Osteoblast (primary cell): ENCODE data around the gene ELAVL1. TPM values are rescaled to one million over a fixed set of nuclear protein-coding genes. Genes with fewer than 3 reads are reported as not detected.
"Not testable (repeated sequence)": the region's sequence is repeated elsewhere in the genome, so short reads cannot be mapped to it uniquely, and the experiment has no call there.

Source experiments
- DNase-seq: peaks from one replicate; pipeline ENCODE4 v3.0.0; 2011; ENCODE audit warnings: low spot score, mixed read lengths; ENCODE audit not compliant: insufficient read length; ENCODE audit errors: missing footprints
- H2AFZ ChIP-seq: 2 replicates; pipeline ENCODE4 v1.6.0; 2011; ENCODE audit warnings: mild to moderate bottlenecking, low read length
- H3K27ac ChIP-seq: 2 replicates; pipeline ENCODE4 v1.5.1; 2011; ENCODE audit warnings: mild to moderate bottlenecking, low read depth, low read length, moderate library complexity
- H3K27me3 ChIP-seq: 2 replicates; pipeline ENCODE4 v1.6.0; 2012; ENCODE audit warnings: mild to moderate bottlenecking, control low read depth, inconsistent platforms, low read length, moderate library complexity; ENCODE audit not compliant: insufficient read depth
- H3K36me3 ChIP-seq: 2 replicates; pipeline ENCODE4 v1.5.1; 2011; ENCODE audit warnings: mild to moderate bottlenecking, low read length, control low read depth, moderate library complexity; ENCODE audit not compliant: insufficient read depth
- H3K4me1 ChIP-seq: 2 replicates; pipeline ENCODE4 v1.5.1; 2011; ENCODE audit warnings: mild to moderate bottlenecking, low read length, control low read depth, moderate library complexity; ENCODE audit not compliant: insufficient read depth
- H3K4me2 ChIP-seq: 2 replicates; pipeline ENCODE4 v1.6.0; 2011; ENCODE audit warnings: mild to moderate bottlenecking, low read length; ENCODE audit not compliant: insufficient read depth
- H3K4me3 ChIP-seq: fragments of 200-600 bp; sonication (generic); 3 replicates; pipeline ENCODE4 v1.5.1; 2012; ENCODE audit warnings: mild to moderate bottlenecking, low read length, inconsistent platforms; ENCODE audit not compliant: insufficient read depth
- H3K79me2 ChIP-seq: 2 replicates; pipeline ENCODE4 v1.6.0; 2012; ENCODE audit warnings: mild to moderate bottlenecking, low read length, control low read depth, inconsistent platforms; ENCODE audit not compliant: insufficient read depth
- H3K9me3 ChIP-seq: 2 replicates; pipeline ENCODE4 v1.5.1; 2011; ENCODE audit warnings: low read depth, low read length, control low read depth
- H4K20me1 ChIP-seq: 2 replicates; pipeline ENCODE4 v1.6.0; 2012; ENCODE audit warnings: mild to moderate bottlenecking, low read length, control low read depth; ENCODE audit not compliant: insufficient read depth
- total RNA-seq: library from RNA; depleted of rRNA; stranded (reverse); fragments of >200 nt; gene quantifications from 2 replicates; pipeline ENCODE4 v1.2.3, GENCODE V29; 2012
- TF ChIP-seq, protein P1 (sequence below): IDR thresholded peaks from 2 replicates; pipeline ENCODE4 v1.5.1; 2011; ENCODE audit warnings: mild to moderate bottlenecking, low read depth, low read length, moderate library complexity; ENCODE audit errors: extremely low read depth

The ELAVL1 gene
- total RNA-seq, 1 donor = 25.7 TPM

DNA sequence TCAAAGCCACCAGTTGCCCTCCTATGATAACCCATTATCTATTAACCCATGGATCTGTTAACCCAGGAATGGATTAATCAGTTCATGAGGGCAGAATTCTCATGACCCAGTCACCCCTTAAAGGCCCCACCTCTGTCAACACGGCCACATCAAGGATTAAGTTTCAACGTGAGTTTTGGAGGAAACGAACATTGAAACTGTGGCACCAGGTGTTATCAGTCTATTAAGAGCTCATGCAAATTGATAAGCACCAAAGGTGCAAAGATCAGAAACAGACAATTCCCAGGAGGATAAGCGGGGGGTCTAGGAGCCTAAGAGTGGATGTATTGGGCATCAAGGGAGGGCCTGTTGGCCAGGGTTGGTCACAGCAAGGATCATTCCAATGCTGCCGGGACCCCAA, 19.9 kb upstream of the ELAVL1 start:
- Histone ChIP-seq H3K79me2 (no peaks in the 10 kb centered on the region), H3K27ac (no peak overlapping the region), H4K20me1 (no peaks in the 10 kb centered on the region), H2AFZ (no peak overlapping the region), H3K4me1 (peaks cover 6% of the 10 kb centered on the region), H3K9me3 (no peaks in the 10 kb centered on the region), H3K27me3 (no peaks in the 10 kb centered on the region), H3K36me3 (no peaks in the 10 kb centered on the region), H3K4me2 (no peak overlapping the region), H3K4me3 (no peak overlapping the region)
- peak; percentile 41 for DNase-seq
- TF ChIP-seq, protein P1, sequence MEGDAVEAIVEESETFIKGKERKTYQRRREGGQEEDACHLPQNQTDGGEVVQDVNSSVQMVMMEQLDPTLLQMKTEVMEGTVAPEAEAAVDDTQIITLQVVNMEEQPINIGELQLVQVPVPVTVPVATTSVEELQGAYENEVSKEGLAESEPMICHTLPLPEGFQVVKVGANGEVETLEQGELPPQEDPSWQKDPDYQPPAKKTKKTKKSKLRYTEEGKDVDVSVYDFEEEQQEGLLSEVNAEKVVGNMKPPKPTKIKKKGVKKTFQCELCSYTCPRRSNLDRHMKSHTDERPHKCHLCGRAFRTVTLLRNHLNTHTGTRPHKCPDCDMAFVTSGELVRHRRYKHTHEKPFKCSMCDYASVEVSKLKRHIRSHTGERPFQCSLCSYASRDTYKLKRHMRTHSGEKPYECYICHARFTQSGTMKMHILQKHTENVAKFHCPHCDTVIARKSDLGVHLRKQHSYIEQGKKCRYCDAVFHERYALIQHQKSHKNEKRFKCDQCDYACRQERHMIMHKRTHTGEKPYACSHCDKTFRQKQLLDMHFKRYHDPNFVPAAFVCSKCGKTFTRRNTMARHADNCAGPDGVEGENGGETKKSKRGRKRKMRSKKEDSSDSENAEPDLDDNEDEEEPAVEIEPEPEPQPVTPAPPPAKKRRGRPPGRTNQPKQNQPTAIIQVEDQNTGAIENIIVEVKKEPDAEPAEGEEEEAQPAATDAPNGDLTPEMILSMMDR = no peak

DNA sequence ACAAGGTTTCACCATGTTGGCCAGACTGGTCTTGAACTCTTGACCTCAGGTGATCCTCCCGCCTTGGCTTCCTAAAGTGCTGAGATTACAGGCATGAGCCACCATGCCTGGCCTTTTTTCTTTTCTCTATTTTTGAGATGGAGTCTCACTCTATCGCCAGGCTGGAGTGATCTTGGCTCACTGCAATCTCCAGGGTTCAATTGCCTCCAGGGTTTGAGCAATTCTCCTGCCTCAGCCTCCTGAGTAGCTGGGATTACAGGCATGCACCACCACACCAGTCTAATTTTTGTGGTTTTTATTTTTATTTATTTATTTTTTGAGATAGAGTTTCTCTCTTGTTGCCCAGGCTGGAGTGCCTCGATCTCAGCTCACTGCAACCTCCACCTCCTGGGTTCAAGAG, 18.8 kb upstream of the ELAVL1 start:
- H3K4me1 ChIP-seq, H3K79me2 ChIP-seq, H3K27me3 ChIP-seq, H3K9me3 ChIP-seq, H3K36me3 ChIP-seq, H3K4me3 ChIP-seq, H3K4me2 ChIP-seq, H4K20me1 ChIP-seq, H2AFZ ChIP-seq, DNase-seq, H3K27ac ChIP-seq: not testable (repeated sequence)

DNA sequence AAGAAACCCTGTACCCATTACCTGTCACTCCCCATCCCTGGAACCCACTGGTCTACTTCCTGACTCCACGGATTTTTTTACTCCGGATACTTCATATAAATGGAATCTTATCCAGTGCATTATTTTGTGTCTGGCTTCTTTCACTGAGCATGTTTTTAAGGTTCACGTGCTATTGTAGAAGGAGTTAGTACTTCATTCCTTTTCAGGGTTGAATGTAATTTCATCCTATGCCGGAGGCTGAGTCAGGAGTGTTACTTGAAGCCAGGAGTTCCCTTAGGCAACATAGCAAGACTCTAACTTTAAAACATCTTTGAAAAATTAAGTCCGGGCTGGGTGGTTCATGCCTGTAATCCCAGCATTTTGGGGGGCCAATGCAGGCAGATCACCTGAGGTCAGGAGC, 17.9 kb upstream of the ELAVL1 start:
- Histone ChIP-seq H3K27ac (no peak overlapping the region), H3K79me2 (no peaks in the 10 kb centered on the region), H4K20me1 (no peaks in the 10 kb centered on the region), H2AFZ (no peak overlapping the region), H3K4me2 (no peak overlapping the region), H3K4me3 (no peak overlapping the region), H3K4me1 (no peaks in the 10 kb centered on the region), H3K27me3 (no peaks in the 10 kb centered on the region), H3K9me3 (no peaks in the 10 kb centered on the region), H3K36me3 (no peaks in the 10 kb centered on the region)
- peak; percentile 2 for DNase-seq
- TF ChIP-seq, protein P1 = no peak

DNA sequence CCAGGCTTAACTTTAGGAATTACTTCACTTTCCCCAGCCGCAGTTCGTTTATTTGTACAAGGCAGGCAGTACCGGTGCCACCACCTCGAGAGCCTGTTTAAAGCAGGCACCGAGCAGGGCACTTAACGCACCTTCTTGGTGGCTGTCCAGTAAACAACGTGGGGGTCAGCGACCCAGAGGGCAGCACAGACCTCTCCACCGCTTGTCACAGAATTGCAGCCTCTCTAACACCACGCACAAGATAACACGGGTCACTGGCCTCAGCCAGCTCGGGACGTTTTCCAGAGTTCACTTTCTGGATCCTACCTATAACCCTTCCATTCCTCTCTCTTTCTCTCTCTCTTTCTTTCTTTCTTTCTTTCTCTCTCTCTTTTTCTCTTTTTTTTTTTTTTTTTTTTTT, 16.8 kb upstream of the ELAVL1 start:
- Histone ChIP-seq H3K36me3 (no peaks in the 10 kb centered on the region), H3K79me2 (no peaks in the 10 kb centered on the region), H3K4me1 (no peaks in the 10 kb centered on the region), H4K20me1 (no peaks in the 10 kb centered on the region), H2AFZ (no peak overlapping the region), H3K4me2 (no peak overlapping the region), H3K27ac (no peak overlapping the region), H3K4me3 (no peak overlapping the region), H3K27me3 (no peaks in the 10 kb centered on the region), H3K9me3 (no peaks in the 10 kb centered on the region)
- no peak for DNase-seq
- TF ChIP-seq, protein P1 = no peak

DNA sequence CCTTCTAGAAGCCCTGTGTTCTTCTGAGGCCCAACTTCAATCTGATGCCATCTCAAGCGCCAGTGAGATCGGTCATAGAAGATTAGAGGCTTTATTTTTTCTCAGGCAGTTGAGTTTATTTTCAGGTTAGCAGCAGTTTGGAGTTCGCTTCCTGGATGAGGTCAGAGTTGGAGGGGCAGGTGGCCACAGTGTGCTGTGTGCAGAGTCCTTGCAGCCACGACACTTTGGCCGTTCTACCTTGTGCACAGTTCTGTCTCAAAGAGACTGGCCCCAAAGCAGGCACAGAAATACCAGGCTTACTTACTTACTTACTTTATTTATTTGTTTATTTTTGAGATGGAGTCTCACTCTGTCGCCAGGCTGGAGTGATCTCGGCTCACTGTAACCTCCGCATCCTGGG, 15.9 kb upstream of the ELAVL1 start:
- peak; percentile 17 for DNase-seq
- H3K79me2 ChIP-seq = no peaks in the 10 kb centered on the region
- no peaks in the 10 kb centered on the region for H3K27me3 ChIP-seq
- no peak overlapping the region for H3K4me2 ChIP-seq
- H2AFZ ChIP-seq = no peak overlapping the region
- no peaks in the 10 kb centered on the region for H4K20me1 ChIP-seq
- TF ChIP-seq, protein P1 = no peak
- H3K27ac ChIP-seq = no peak overlapping the region
- no peaks in the 10 kb centered on the region for H3K36me3 ChIP-seq
- H3K4me3 ChIP-seq = no peak overlapping the region
- no peaks in the 10 kb centered on the region for H3K9me3 ChIP-seq
- no peaks in the 10 kb centered on the region for H3K4me1 ChIP-seq
